ENCODE measurements around the gene RHBDL1.

Gene RHBDL1

GRCh38 chr16:638836-639235, 36.6 kb upstream of the RHBDL1 start:
- no peaks in the 10 kb centered on the region for H3K27me3 ChIP-seq (ENCODE audit: insufficient read depth, low read length, poor library complexity, severe bottlenecking)
- H3F3A ChIP-seq (ENCODE audit: low read depth): no peaks in the 10 kb centered on the region
- peaks cover 6% of the 10 kb centered on the region for H3K4me1 ChIP-seq (ENCODE audit: insufficient read depth, low read length, poor library complexity, severe bottlenecking)
- H3K79me2 ChIP-seq (ENCODE audit: insufficient read depth, low read length): peaks cover 19% of the 10 kb centered on the region
- no peaks in the 10 kb centered on the region for H3K36me3 ChIP-seq (ENCODE audit: insufficient read depth, low read length)
- no peak overlapping the region for H3K9ac ChIP-seq (ENCODE audit: low read depth, low read length, poor library complexity, severe bottlenecking)
- no peaks in the 10 kb centered on the region for H4K20me1 ChIP-seq (ENCODE audit: insufficient read depth, low read length, poor library complexity, severe bottlenecking)
- H2AFZ ChIP-seq (ENCODE audit: low read length): no peak overlapping the region
- TF ChIP-seq CTCF (conservative IDR thresholded peaks at IDR 0.05; ENCODE audit: low read length): no peak
- H3K4me2 ChIP-seq (ENCODE audit: low read depth, low read length, poor library complexity, severe bottlenecking): no peak overlapping the region
- H3K9me3 ChIP-seq (ENCODE audit: insufficient read depth, low read depth, low read length): no peaks in the 10 kb centered on the region
- H3K4me3 ChIP-seq (ENCODE audit: low read length, poor library complexity, severe bottlenecking): no peak overlapping the region
- no peaks in the 10 kb centered on the region for H3K9me2 ChIP-seq (replicated peaks; ENCODE audit: low read depth, low read length)

GRCh38 chr16:640614-641013, 34.9 kb upstream of the RHBDL1 start:
- Histone ChIP-seq H3K9me3 (ENCODE audit: insufficient read depth, low read depth, low read length) (no peaks in the 10 kb centered on the region), H3K9me2 (replicated peaks; ENCODE audit: low read depth, low read length) (no peaks in the 10 kb centered on the region), H3F3A (ENCODE audit: low read depth) (no peaks in the 10 kb centered on the region), H4K20me1 (ENCODE audit: insufficient read depth, low read length, poor library complexity, severe bottlenecking) (no peaks in the 10 kb centered on the region), H3K9ac (ENCODE audit: low read depth, low read length, poor library complexity, severe bottlenecking) (peak overlapping the region; percentile 91), H3K4me1 (ENCODE audit: insufficient read depth, low read length, poor library complexity, severe bottlenecking) (peaks cover 6% of the 10 kb centered on the region), H3K4me3 (ENCODE audit: low read length, poor library complexity, severe bottlenecking) (peak overlapping the region; percentile 82), H2AFZ (ENCODE audit: low read length) (no peak overlapping the region), H3K36me3 (ENCODE audit: insufficient read depth, low read length) (no peaks in the 10 kb centered on the region), H3K4me2 (ENCODE audit: low read depth, low read length, poor library complexity, severe bottlenecking) (peak overlapping the region; percentile 76), H3K27me3 (ENCODE audit: insufficient read depth, low read length, poor library complexity, severe bottlenecking) (no peaks in the 10 kb centered on the region), H3K79me2 (ENCODE audit: insufficient read depth, low read length) (peaks cover 8% of the 10 kb centered on the region; the same call in 1 of the 2 replicates)
- TF ChIP-seq EZH2phosphoT487 (IDR thresholded peaks at IDR 0.05; ENCODE audit: borderline replicate concordance) (no peak), CTCF (conservative IDR thresholded peaks at IDR 0.05; ENCODE audit: low read length) (no peak)

GRCh38 chr16:641326-642188, 33.9 kb upstream of the RHBDL1 start, which contains the start of gene MCRIP2:
MCRIP2 (plus strand) TSS chr16:641828; CDS start chr16:641992, 164 bp downstream.
- H2AFZ ChIP-seq (ENCODE audit: low read length): peak within 1 kb of the TSS; percentile 61; the same call in 1 of the 2 replicates

More at GRCh38 chr16:641326-642188, 33.9 kb upstream of the RHBDL1 start, which contains the start of gene MCRIP2:
- H3K4me1 ChIP-seq (ENCODE audit: insufficient read depth, low read length, poor library complexity, severe bottlenecking): peaks cover 6% of the 10 kb centered on the region
- H3K9me3 ChIP-seq (ENCODE audit: insufficient read depth, low read depth, low read length): no peaks in the 10 kb centered on the region
- H3K9ac ChIP-seq (ENCODE audit: low read depth, low read length, poor library complexity, severe bottlenecking): peak within 1 kb of the TSS; percentile 91
- H3F3A ChIP-seq (ENCODE audit: low read depth): no peaks in the 10 kb centered on the region
- peak within 1 kb of the TSS; percentile 76 for H3K4me2 ChIP-seq (ENCODE audit: low read depth, low read length, poor library complexity, severe bottlenecking)
- H3K36me3 ChIP-seq (ENCODE audit: insufficient read depth, low read length): no peaks in the 10 kb centered on the region
- H3K4me3 ChIP-seq (ENCODE audit: low read length, poor library complexity, severe bottlenecking): peak within 1 kb of the TSS; percentile 82
- H3K9me2 ChIP-seq (replicated peaks; ENCODE audit: low read depth, low read length): no peaks in the 10 kb centered on the region
- no peak for TF ChIP-seq EZH2phosphoT487 (IDR thresholded peaks at IDR 0.05; ENCODE audit: borderline replicate concordance)
- TF ChIP-seq CTCF (conservative IDR thresholded peaks at IDR 0.05; ENCODE audit: low read length): no peak
- peaks cover 5% of the 10 kb centered on the region; the same call in 1 of the 2 replicates for H3K79me2 ChIP-seq (ENCODE audit: insufficient read depth, low read length)
- no peaks in the 10 kb centered on the region for H4K20me1 ChIP-seq (ENCODE audit: insufficient read depth, low read length, poor library complexity, severe bottlenecking)
- no peaks in the 10 kb centered on the region for H3K27me3 ChIP-seq (ENCODE audit: insufficient read depth, low read length, poor library complexity, severe bottlenecking)
